G401 (cell line): ENCODE data around the gene JPH2. TPM values are rescaled to one million over a fixed set of nuclear protein-coding genes. Genes with fewer than 3 reads are reported as not detected.

Source experiments
- DNase-seq: peaks from one replicate; pipeline ENCODE4 v3.0.0-alpha.2; 2015; ENCODE audit warnings: low spot score
- in situ Hi-C: cut with HindIII; loops from 2 replicates; pipeline ENCODE4 v1.10.0; 2016; ENCODE audit warnings: low sequenced_read_pairs, mixed read lengths
- total RNA-seq: library from RNA; depleted of rRNA; stranded (reverse); fragments of >200 nt; shearing (Covaris generic); gene quantifications from 2 replicates; pipeline ENCODE4 v1.2.3, GENCODE V29; 2014

The JPH2 gene
- total RNA-seq, 1 experiment from 2014 or later = 0.24 TPM

DNA sequence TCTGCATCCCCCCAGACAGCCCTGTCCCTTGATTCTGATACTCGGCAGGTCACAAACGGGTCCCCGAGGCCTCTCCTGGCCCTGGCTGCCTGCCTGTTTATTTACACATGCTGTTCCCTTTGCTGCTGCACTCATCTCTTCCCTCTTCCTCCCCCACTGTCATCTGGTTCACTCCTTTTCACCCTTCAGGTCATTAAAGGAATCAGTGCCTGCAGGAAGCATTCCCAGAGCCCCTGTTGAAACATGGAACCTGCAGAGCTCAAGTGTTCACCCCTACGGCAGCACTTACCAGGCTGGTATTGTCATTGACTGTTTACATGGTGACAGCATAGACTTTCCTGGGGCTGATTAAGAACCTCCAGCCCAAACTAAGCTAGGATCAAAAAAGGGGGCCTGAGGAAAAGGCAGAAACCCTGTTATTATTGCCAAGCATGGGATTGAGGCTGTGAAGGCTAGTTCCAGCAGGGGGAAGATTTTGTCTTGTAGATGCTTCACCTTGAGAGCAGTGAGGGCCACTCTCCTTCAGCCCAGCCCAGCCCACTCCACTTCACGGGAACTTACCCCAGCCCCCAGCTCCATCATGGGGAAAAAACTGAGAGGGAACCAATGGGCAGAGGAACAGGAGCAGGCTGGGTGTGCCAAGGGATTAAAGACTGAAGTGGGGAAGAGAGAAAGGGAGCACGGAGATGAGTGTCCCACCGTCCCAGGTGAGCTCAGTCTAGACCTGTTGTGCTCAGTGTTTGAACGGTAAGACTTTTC lies 73.2 kb downstream of the JPH2 start:
- in situ Hi-C loops = no loop called here
- no peak for DNase-seq

DNA sequence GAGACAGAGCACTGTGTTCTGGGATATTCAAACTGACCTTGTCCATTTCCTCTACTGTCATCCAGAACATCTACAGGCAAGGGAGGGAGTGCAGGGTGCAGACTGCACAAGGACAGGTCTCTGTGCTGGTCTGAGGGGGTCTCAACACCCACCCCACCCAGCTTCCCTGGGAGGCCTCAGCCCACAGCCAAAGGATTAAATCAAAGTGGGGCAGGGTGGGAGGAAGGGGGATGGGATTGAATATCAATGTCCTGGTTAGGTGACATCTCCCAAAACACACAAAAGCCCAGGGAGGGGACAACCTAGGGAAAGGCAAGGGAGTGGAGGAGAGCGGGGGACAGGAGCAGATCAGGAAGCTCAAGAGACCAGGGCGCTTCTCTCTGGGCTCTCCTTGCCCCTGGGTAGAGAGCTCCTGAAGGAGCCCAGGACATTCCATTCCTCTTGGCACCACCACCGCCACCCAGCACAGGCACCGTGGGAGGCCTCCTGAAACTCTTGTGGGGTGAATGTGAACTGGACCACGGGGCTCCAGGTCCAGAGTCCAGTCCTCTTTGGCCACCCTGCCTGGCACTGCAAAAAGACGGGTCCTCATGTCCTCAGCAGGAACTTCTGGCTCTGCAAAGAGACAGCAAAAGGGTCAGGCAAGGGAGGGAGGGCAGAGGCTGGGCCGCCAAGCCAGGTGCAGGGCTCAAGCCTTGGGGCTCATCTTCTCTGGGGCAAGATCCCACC lies 73.9 kb downstream of the JPH2 start:
- no peak for DNase-seq
- in situ Hi-C loops = no loop called here

DNA sequence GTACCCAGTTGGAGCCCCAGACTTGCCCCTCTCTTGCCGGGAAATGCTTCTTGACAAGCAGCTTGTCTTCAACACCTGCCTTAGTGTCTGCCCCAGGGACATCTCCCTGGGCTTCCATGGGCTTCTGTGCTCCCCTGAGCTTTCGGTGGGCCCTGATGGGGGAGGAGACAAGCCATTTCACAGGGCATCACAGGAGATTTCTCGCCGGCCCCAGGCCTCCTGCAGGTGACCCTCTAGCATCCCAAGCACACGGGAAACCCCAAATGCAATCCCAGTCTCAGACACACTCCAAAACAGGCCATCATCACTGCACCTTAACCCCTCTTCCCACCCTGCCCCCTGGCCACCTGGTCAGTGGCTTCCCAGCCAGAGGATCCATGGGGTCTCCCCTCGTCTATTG lies 74.5 kb downstream of the JPH2 start:
- no peak for DNase-seq
- in situ Hi-C loops = no loop called here

DNA sequence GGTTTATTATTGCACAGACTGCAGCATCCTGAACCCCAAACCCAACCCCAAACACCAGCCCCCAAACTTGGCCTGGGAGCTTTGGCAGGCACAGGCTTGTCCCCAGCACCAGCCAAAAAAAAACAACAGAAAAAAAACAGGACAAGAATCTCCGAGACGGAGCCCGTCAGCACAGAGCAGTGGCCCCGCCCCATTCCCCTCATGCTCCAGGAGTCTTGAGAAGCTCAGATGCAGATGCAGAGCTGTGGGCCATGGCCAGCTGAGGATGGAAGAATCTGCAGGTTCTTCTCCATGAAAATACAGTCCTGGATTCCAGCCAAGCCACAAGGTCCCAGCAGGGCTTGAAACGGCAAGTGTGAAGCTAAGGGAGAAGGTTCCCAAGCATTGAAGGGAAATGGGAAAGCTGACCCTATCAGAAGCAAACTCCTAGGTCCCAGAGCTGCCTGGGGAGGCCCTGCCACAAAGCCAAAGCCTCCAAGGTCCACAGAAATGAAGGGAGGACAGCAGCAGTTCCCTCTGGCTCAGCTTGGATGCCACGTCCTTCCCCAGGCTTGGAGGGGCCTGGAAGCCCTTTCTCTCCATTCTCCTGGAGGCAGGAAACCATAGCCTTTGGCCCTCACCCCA lies 75.2 kb downstream of the JPH2 start:
- in situ Hi-C loops = no loop called here
- no peak for DNase-seq

DNA sequence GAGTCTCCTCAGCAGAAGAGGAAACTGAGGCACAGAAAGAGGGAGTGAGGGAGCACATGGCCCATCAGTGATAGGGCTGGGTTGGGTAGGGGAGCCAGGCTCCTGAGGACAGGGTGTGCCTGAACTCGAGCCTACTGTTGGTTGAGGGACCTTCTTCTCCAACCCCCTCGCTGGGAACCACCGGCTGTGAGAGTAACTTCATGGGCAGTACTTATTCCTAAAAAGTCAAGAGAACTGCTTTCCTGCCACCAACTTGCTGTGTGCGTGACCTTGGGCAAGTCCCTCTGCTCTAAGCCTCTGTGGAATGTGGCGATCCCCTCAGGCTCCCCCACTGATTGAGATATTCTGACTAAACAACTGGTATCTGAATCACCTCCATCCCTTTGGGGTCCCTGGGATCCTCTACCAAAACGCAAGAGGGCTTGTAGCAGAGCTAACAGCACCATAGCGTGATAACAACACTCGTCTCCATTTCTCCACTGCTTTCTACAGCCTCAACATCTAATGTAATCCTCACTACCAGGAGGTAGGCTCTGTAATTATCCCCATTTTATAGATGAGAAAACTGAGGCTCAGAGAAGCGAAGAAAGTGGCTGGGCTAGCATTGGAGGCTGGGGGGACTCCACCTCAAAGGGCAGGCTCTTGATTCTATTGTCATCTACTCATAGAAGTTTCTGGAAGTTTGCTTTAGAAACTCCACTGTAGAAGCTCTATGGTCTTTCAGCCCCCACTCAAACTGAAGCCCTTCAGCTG lies 76.0 kb downstream of the JPH2 start:
- DNase-seq = no peak
- in situ Hi-C loops = no loop called here

DNA sequence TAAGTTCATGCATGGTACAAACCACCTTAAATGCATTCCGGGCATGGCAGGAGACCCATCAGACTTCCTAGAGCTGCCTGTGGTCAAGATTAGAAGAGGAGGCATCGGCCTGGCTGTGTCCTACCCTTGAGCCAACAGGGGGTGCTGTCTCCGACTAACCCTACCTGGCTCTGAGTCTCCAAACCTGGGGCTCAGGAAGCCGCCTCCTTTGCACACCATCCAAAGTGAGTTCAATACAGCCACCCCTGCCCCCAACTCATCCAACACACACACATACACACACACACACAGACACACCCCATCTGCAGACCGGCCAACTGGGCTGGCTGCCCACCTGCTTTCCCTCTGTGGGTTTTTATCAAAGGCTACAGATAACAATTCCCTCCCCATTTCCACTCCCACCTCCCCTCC lies 77.0 kb downstream of the JPH2 start:
- no peak for DNase-seq
- in situ Hi-C loops = no loop called here

DNA sequence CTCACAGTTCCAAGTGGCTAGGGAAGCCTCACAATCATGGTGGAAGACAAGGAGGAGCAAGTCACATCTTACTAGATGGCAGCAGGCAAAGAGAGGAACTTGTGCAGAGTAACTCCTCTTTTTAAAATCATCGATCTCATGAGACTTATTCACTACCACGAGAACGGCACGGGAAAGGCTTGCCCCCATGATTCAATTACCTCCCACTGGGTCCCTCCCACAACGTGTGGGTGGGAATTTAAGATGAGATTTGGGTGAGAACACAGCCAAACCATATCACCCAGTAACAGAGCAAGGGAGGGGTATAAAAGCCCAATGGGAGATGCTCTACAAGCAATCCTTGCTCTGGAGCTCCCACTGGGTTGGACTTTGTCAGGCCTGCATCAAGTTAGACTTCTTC lies 80.4 kb downstream of the JPH2 start:
- in situ Hi-C loops = no loop called here
- DNase-seq = no peak

DNA sequence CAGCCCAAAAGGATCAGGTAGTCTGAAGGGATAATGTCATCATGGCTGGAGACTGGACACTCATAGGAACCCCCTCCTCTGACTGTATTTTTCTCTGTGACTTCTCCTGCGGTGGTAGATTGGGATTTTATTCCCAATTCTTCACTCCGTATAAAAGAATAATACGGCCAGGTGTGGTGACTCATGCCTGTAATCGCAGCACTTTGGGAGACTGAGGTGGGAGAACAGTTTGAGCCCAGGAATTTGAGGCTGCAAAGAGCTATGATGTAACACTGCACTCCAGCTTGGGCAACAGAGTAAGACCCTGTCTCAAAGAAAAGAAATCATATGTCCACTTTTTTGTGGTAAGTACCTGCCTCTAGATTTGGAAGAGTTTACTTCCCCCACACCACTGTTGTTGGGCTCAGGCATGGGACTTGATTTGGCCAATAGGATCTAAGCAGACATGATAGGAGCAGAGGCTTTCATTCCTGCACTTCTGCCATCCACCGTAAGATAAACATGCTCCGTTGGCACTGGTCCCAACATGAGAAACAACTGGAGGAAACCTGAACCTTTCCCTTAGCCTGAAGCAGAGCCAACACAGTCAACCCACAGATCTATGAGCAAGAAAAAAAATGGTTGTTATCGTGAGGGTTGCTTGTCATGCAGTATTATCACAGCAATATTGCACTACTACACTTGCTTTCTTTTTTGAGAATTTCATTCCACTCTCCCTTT lies 82.0 kb downstream of the JPH2 start:
- in situ Hi-C loops = no loop called here
- DNase-seq = no peak

DNA sequence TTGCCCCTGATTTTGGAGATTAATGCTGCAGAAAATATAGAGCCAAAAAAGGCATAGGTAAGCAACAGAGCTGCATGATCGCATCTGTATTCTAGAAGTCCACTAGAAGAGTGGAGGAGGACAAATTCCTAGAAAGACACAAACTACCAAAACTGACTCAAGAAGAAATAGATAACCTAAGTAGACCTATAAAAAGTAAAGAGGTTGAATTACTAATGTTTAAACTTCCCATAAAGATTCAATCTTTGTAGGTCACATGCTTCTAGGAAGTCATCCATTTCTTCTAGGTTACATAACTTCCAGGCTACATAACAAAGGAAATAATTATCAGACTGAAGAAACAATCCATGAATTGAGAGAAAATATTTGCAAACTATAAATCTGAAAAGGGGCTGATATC lies 84.4 kb downstream of the JPH2 start:
- no peak for DNase-seq
- in situ Hi-C loops = no loop called here

DNA sequence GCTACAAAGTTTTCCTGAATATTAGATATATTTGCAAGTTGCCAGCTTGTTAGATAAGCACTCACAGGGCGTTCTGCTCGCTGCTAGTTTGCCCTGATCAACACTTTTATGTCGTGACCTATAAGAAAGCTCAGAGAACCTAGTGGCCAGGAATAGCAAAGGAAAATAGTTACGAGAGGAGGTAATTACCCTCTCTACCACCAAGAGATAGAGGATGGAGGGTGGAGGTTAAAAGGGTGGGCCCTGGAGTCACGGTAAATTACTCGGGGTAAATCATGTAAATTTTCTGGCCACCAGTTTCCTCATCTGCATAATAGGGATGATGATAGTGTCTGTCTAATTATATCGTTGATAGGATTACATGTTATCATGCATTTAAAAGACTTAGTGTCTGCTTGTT lies 87.2 kb downstream of the JPH2 start:
- DNase-seq = no peak
- in situ Hi-C loops = no loop called here

DNA sequence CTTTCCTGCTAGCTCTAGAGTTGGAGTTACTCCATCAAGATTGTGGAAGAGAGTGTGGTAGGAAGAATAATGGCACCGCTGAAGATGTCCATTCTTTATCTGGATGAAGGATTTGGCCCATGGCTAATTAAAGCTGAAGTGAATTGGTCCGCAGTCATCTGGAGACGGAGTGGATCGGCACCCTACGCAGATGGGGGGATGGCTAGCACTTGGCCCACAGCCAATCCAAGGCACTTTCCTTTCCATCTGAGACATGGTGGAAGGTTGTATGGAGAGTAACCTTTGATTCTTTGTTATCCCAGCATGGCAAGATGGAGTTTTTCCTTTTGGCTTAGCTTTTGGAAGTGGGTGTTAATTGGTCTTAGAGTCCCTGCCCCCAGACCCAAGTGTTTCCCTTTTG lies 88.3 kb downstream of the JPH2 start:
- DNase-seq = no peak
- in situ Hi-C loops = no loop called here

DNA sequence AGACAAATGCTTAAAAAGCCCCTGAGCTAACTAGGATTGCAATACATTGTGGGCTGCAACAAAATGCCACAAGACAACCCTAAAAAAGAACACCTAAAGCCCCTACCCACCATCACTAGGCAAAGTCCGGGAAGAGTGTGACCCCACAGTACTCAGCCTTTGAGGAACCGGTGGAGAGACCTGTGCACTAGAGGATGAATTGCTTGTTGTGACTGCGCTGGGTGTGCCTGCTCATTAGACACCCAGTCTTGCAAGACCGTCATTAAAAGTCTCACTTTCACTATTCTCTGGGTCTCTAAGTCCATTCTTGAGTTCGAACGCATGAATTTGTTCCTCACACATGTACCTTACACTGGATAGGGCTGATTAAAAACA lies 88.7 kb downstream of the JPH2 start:
- no peak for DNase-seq
- in situ Hi-C loops = no loop called here

DNA sequence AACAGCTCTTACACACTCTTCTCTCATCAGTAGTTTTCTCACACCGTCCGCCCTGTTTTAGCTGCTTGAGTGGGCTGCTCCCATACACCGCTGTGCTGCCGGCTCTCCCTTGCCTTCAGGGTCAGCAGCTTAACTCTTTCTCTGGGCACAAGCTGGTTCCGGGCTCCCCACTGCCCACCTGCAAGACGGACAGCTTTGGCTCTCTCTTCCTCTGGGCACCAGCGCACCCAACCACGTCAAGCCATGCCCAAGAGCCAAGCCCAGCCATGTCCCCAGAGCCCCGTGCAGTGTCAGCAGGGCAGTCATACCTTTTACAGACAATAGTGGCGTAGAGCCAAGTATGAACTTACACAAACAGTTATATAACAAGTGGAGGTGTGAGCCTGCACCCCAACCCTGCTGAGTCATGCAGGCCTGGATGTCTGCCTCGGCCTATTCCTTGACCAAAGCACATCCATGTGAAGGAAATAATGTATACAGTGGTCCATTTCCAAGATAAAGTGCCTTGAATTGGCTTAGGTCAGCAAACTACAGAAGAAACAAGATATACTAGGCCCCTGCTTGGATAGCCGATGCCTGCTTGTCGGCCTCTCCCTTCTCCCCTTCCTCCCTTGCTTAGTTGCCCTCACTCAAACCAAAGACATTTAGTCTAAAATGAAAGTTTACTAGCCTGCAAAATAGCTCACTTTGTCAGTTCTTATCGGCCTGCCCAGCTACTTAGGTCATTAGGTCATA lies 89.3 kb downstream of the JPH2 start:
- in situ Hi-C loops = no loop called here
- no peak for DNase-seq

DNA sequence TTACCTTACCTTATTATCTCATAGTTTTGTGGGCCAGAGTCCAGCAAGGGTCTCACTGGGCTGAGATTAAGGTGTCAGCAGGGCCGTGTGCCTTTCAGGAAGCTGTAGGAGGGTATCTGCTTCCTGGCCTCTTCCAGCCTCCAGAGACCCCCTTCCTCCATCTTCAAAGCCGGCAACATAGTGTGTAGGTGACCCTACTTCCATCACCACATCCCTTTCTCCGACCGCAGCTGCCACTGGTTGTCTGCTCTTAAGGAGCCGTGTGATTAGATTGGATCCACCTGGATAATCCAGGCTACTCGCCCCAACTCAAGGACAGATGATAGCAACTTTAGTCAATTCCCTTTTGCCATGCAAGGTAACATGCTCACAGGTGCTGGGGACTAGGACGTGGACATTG lies 91.2 kb downstream of the JPH2 start:
- in situ Hi-C loops = no loop called here
- DNase-seq = no peak

DNA sequence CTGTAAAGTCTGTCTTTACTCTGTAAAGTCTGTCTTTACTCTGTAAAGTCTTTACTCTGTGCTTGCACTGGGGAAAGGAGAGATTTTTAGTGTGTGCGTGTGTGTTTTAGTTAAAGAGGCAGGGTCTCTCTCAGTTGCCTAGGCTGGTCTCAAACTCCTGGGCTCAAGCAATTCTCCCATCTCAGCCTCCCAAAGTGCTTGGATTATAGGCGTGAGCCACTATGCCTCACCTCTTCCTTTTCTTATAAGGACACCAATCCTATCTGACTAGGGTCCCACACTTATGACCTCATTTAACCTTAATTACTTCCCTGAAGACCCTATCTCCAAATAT lies 93.8 kb downstream of the JPH2 start:
- no peak for DNase-seq
- in situ Hi-C loops = no loop called here

DNA sequence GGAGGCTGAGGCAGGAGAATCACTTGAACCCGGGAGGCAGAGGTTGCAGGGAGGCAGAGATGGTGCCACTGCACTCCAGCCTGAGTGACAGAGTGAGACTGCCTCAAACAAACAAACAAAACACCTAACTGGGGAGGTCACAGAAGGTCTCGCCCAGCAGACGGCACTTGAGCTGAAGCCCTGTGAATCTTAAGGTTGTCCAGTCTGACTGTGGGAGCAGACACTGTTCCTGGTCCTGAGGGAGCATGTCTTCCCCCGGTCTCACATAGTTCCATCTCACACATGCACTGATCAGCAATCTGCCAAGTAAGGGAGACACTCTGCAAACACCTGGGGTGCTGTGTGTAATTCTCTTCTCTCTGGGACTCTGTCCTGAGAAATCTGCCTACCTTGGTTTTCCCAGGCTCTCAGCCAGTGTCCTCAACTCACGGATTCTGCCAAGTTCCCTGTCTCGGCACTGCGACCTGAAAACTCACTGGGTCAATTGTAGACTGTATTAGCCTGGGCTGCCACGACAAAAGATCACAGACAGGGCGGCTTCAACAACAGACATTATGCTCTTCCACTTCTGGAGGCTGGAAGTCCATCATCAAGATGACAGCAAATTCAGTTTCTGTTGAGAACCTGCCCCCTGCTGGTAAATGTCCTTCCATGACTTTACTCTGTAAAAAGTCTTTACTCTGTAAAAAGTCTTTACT lies 94.3 kb downstream of the JPH2 start:
- peak; percentile 8 for DNase-seq
- in situ Hi-C loops = no loop called here

DNA sequence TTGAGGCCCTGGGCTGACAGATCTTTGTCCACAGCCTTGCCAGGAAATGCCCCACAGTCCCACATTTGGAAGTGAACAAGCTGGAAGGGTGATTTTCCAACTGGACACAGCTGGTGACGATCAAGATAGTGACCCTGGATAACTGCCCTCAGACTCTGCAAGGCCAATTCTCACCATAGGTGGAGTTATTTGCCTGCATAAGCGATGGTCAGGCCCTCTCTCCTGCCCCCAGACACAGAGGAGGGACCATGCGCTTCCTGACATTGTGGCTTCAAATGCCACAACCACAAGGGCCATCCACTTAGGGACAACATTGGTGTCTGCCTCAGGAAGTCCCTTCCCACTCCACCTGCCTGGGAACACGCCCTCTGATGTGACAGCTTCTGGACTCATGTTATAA lies 96.0 kb downstream of the JPH2 start:
- in situ Hi-C loops = no loop called here
- DNase-seq = no peak

DNA sequence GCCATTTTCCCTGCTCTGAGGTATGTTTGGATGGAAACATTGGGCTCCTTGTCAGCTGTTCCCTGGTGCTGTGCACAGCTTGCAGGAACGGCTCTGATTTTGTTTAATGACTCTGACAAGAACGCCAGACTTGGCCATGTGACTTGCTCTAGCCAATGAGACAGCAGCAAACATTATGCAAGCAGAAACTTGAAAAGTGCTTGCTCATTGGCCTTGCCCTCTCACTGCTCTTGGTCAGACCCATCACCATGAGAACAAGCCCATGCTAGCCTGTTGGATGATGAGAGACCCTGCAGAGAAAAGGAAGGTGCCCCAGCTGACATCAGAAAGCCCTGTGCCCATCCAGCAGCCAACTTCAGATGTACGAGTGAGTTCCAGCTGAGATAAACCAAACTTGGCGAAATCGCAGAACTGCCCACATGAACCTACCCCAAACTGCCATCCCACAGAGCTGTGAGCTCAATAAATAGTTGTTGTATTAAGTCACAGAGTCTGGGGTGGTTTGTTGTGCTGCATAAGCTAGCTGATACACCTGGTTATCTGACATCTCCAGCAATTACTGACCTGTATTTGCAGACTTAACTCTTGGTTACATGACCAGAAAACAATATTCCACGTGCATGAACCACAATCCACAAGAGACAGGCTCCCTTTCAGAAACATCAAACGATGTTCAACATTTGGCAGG lies 96.9 kb downstream of the JPH2 start:
- no peak for DNase-seq
- in situ Hi-C loops = no loop called here
